ENCODE measurements around the gene PIBF1. TPM values are rescaled to one million over a fixed set of nuclear protein-coding genes. Genes with fewer than 3 reads are reported as not detected.
A peak's percentile ranks its signal among the peaks of the same experiment; 100 is the strongest.

PIBF1 gene
- total RNA-seq, 1 experiment from 2014 or later, result 12.5 TPM

DNA sequence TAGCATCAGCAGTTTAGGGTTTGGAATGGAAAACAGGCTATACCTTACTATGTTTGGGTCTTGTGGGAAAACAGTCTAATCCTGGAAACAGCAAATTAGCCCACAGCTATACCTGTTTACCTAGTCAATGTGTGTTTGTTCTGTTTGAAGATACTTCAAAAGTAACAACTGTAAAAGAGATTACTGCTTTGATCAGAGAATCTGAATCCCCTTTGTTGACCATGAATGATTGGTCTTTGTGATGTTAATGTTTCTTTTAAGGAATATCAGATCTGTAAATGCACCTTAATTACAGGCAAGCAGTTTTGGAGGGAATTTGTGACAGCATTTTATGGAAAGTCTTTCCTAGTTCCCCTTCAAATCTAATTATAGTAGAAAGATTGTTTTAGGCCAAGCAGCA, 256.1 kb downstream of the PIBF1 start:
- intact Hi-C loops (cut with micrococcal nuclease; ENCODE audit: unreplicated experiment), result no loop called here
- Mint-ChIP-seq H3K9me3 (ENCODE audit: low read depth, unreplicated experiment) (no peaks in the 10 kb centered on the region), H3K4me3 (ENCODE audit: low read depth, unreplicated experiment) (no peak overlapping the region), H3K27me3 (ENCODE audit: unreplicated experiment) (no peaks in the 10 kb centered on the region), H3K4me1 (ENCODE audit: low read depth, unreplicated experiment) (no peaks in the 10 kb centered on the region), H3K27ac (ENCODE audit: unreplicated experiment) (no peak overlapping the region), H3K36me3 (ENCODE audit: insufficient read depth, unreplicated experiment) (no peaks in the 10 kb centered on the region)
- CTCF ChIA-PET, result no interaction called here
- no peak for DNase-seq
- no TSS peak for BruUV-seq (replicated peaks)
- TF ChIP-seq CTCF (IDR thresholded peaks at IDR 0.05; ENCODE audit: unreplicated experiment), result no peak

DNA sequence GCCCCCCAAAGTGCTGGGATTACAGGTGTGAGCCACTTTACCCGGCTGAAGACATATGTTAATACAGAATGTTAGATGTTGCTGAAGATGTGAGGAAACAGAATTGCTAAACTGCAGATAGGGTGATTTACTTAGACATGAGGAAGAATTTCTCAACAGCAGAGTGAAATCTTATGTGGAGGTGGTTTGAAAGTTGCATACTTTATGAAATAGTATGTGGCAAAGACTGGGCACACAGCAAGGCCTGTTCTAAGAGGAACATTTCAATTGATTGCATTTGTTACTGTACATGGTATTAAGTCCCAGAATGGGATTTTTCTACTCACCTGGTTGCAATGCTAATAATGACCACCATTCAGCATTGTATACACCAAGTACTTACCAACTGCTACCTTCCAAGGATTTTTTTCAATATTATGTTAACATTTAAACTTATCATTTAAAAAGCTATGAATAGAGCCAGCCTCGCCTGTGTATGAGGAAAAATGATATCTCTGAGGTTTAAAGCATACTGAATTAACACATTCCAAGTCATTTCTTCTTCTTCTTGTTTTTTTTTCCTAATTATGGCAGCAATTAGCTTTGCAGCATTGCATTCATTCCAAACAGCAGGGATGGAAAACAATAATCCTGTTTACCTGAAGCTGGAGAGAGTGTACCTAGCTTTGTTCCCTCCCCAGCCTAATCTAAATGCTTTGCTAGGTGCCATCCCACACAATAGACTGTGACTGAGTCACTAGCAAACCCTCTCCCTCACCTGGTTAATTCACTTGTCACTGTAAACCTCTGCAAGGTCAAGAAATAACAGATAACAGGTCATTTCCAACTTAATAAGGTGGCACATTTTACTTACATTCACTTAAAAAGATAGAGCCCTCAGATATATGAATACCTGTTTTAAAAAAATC, 257.5 kb downstream of the PIBF1 start:
- intact Hi-C loops (cut with micrococcal nuclease; ENCODE audit: unreplicated experiment), result no loop called here
- H3K36me3 Mint-ChIP-seq (ENCODE audit: insufficient read depth, unreplicated experiment), result no peaks in the 10 kb centered on the region
- no peak overlapping the region for H3K27ac Mint-ChIP-seq (ENCODE audit: unreplicated experiment)
- H3K4me1 Mint-ChIP-seq (ENCODE audit: low read depth, unreplicated experiment), result no peaks in the 10 kb centered on the region
- TF ChIP-seq CTCF (IDR thresholded peaks at IDR 0.05; ENCODE audit: unreplicated experiment), result no peak
- CTCF ChIA-PET, result no interaction called here
- BruUV-seq (replicated peaks), result no TSS peak
- no peak for DNase-seq
- H3K27me3 Mint-ChIP-seq (ENCODE audit: unreplicated experiment), result no peaks in the 10 kb centered on the region
- H3K4me3 Mint-ChIP-seq (ENCODE audit: low read depth, unreplicated experiment), result no peak overlapping the region
- no peaks in the 10 kb centered on the region for H3K9me3 Mint-ChIP-seq (ENCODE audit: low read depth, unreplicated experiment)

DNA sequence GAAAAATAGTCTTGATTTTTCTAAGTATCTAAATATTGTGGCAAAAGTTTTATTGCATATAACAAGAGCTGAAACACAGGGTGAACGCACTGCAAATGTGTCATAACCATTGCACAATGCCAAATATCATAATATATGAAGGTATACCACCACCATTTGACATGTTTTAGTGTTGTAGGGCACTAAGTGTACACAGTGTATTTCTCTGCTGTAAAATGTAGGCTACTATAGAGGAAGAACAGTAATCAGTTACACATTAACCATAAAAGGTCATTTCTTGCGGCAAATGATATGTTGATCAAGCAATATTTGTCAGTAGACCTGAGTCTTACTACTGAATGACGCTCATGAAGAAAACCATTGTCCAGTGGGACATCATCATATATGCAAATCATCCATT, 258.6 kb downstream of the PIBF1 start:
- H3K27me3 Mint-ChIP-seq (ENCODE audit: unreplicated experiment), result no peaks in the 10 kb centered on the region
- no peak for DNase-seq
- H3K4me3 Mint-ChIP-seq (ENCODE audit: low read depth, unreplicated experiment), result no peak overlapping the region
- H3K4me1 Mint-ChIP-seq (ENCODE audit: low read depth, unreplicated experiment), result no peaks in the 10 kb centered on the region
- no peaks in the 10 kb centered on the region for H3K36me3 Mint-ChIP-seq (ENCODE audit: insufficient read depth, unreplicated experiment)
- TF ChIP-seq CTCF (IDR thresholded peaks at IDR 0.05; ENCODE audit: unreplicated experiment), result no peak
- no TSS peak for BruUV-seq (replicated peaks)
- intact Hi-C loops (cut with micrococcal nuclease; ENCODE audit: unreplicated experiment), result no loop called here
- H3K9me3 Mint-ChIP-seq (ENCODE audit: low read depth, unreplicated experiment), result no peaks in the 10 kb centered on the region
- CTCF ChIA-PET, result interaction anchor here (1.3 kb wide), 1 partner anchor 18 kb away, joined by 3 read pairs; no protein-coding TSS in a partner anchor
- peak overlapping the region; percentile 52 for H3K27ac Mint-ChIP-seq (ENCODE audit: unreplicated experiment)

- Mint-ChIP-seq H3K4me3 (ENCODE audit: low read depth, unreplicated experiment) (no peak overlapping the region), H3K9me3 (ENCODE audit: low read depth, unreplicated experiment) (no peaks in the 10 kb centered on the region)
- intact Hi-C loops (cut with micrococcal nuclease; ENCODE audit: unreplicated experiment), result no loop called here
These were observed 259.1 kb downstream of the PIBF1 start for GRCh38 chr13:73040968-73041596.

More at GRCh38 chr13:73040968-73041596, 259.1 kb downstream of the PIBF1 start:
- peak overlapping the region; percentile 52 for H3K27ac Mint-ChIP-seq (ENCODE audit: unreplicated experiment)
- peak; percentile 41 for DNase-seq
- no peak for TF ChIP-seq CTCF (IDR thresholded peaks at IDR 0.05; ENCODE audit: unreplicated experiment)
- no peaks in the 10 kb centered on the region for H3K27me3 Mint-ChIP-seq (ENCODE audit: unreplicated experiment)
- no TSS peak for BruUV-seq (replicated peaks)
- no peaks in the 10 kb centered on the region for H3K4me1 Mint-ChIP-seq (ENCODE audit: low read depth, unreplicated experiment)
- CTCF ChIA-PET, result interaction anchor here (0.6 to 1.3 kb wide), 2 partner anchors 17 to 161 kb away, joined by 3 read pairs; no protein-coding TSS in a partner anchor
- H3K36me3 Mint-ChIP-seq (ENCODE audit: insufficient read depth, unreplicated experiment), result no peaks in the 10 kb centered on the region

Measured in Calu3 (cell line).